ENCODE results near the gene DUSP22.

The DUSP22 gene

DNA sequence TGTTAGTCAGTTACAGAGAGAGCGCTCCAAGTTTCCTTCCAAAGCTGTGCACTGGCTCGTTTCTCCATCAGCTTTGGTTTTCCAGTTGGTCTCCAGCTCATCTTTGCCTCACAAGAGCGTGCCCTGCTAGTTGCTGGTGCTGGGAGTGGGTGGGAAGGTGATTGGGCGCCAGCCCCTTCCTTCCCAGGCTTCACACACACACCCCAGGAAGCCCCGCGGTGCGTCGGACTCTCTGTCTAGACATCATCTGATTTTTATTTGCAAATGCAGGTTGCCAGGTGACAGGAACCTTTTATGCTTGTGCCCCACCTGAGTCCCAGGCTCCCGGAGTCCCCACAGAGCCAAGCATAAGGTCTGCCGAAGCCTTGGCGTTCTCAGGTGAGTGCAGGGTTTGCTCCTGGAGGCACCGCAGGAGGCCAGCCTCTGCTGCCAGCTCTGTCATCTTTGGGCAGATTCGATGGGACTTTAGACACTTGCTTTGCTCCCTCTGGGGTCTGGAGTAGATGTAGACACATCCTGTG lies 106.3 kb downstream of the DUSP22 start:
- DNase-seq, result no peak

DNA sequence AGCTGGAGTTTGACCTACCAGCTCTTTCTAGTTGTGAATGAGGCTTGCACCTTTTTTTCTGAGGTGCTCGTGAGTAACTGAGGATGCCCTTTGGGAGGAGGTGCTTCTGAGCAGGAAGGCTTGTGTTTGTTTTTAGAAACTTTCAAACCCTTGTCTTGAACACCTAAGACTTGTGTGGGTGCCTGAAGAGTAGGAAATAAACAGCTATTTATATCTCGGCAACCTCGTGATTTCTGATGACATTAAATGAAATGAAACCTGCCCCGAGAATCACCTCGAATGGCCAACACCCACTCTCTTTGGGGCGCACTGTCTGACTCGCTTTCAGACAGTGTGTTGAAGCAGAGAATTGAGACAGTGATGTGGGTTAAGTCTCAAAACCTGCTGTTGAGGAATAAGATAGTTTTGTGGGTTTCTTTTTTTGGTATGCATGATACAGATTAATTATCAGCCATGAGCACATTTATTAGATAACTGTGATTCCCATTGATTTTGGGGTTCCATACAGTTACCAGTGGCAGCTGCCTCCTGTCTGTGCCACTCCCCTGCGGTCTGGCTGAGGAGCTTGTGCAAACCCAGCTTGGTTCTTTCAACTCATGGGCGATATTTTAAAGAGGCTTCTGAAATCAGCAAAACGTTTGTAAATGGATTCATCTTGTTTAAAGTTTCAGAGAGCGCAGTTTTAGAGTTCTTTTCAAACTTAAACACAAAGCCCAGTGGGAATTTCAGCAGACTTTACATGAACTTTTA lies 107.7 kb downstream of the DUSP22 start:
- DNase-seq, result no peak

DNA sequence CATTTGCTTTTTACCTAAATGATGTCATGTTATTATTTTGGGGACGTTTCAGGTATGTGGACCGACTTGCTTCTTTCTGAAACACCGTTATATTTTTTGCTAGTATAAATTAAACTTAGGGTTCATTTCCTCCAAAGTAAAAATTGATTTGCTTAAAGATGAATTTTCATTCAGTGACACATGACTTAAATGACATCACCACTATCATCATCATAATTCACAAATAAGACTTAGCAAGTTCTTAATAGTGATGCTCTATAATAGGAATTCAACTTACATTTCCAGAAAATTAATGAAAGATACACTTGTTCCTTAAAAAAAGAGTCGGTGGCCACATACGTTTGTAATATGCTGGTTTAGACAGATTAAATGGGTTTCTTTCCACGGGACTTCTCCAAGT lies 108.5 kb downstream of the DUSP22 start:
- DNase-seq, result no peak
